H1 (cell line): ENCODE results near the gene ZNRF3.

Experiments used
- BCL11A ChIP-seq, 2 experiments: IDR thresholded peaks; one replicate each; pipeline ENCODE4 v1.6.1; 2011; ENCODE audit warnings: low read depth in 2 of 2, low read length in 2 of 2, mild to moderate bottlenecking in 2 of 2
- POLR2A ChIP-seq, 2 experiments: IDR thresholded peaks; 1 replicate in 1 of 2; 2 replicates in 1 of 2; pipeline ENCODE4 v1.6.1; 2011; ENCODE audit warnings: low read depth in 2 of 2, low read length in 2 of 2, mild to moderate bottlenecking in 2 of 2; ENCODE audit errors: control extremely low read depth in 1 of 2

DNA sequence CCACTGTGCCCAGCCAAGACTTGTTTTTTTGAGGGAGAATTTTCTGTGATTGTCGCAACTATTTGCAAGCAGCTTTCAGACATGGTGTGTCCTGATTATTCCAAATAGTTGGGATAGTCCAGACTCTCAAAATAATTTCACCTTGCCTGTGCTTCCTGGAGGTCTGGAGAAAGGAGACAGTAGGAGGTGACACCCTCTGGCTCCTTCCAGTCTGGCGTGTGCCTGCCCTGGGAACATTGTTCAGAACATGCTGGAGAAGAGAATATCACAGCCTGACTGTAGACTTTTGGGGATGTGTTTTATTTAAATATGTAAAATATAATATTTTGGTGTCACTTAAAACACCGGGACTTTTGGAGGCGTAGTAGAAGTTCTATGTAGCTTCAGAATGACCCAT lies 14.9 kb downstream of the ZNRF3 start:
- TF ChIP-seq POLR2A (IDR thresholded peaks at IDR 0.05; ENCODE audit: control extremely low read depth in 1 of 2, low read depth in 2 of 2, low read length in 2 of 2) = no peak
- no peak for TF ChIP-seq BCL11A (IDR thresholded peaks at IDR 0.05; ENCODE audit: low read depth in 2 of 2, low read length in 2 of 2)
